GM21737 (cell line): ENCODE results near the gene D2HGDH.
"Not testable (repeated sequence)": the region's sequence is repeated elsewhere in the genome, so short reads cannot be mapped to it uniquely, and the experiment has no call there.

Experiments used
- ATAC-seq: cut with Tn5 transposase; IDR thresholded peaks from one replicate; pipeline ENCODE4 v1.9.1; 2021; ENCODE audit warnings: mild to moderate bottlenecking, moderate library complexity; ENCODE audit not compliant: unreplicated experiment

D2HGDH gene

GRCh38 chr2:241806217-241806616 lies 71.8 kb downstream of the D2HGDH start:
- ATAC-seq, result not testable (repeated sequence)

GRCh38 chr2:241808051-241808720 lies 73.8 kb downstream of the D2HGDH start:
- ATAC-seq, result no peak

GRCh38 chr2:241808721-241809382 lies 74.4 kb downstream of the D2HGDH start, which contains the start of gene NEU4:
Gene NEU4 (plus strand): TSS chr2:241809193. CDS start chr2:241814485, 5,292 bp downstream.
- no peak for ATAC-seq

- ATAC-seq, result no peak
Measured at GRCh38 chr2:241809383-241810306, 75.2 kb downstream of the D2HGDH start.

GRCh38 chr2:241810307-241811200 lies 76.1 kb downstream of the D2HGDH start:
- no peak for ATAC-seq

- ATAC-seq, result no peak
Measured at GRCh38 chr2:241811201-241811951, 76.9 kb downstream of the D2HGDH start.

- ATAC-seq, result no peak
Measured at GRCh38 chr2:241811952-241812729, 77.7 kb downstream of the D2HGDH start.

GRCh38 chr2:241812730-241813643 lies 78.6 kb downstream of the D2HGDH start:
- ATAC-seq, result no peak

GRCh38 chr2:241813644-241814392 lies 79.4 kb downstream of the D2HGDH start:
- no peak for ATAC-seq

- no peak for ATAC-seq
Measured at GRCh38 chr2:241814393-241814642, 79.9 kb downstream of the D2HGDH start.

GRCh38 chr2:241814643-241815476 lies 80.4 kb downstream of the D2HGDH start:
- no peak for ATAC-seq

- ATAC-seq, result no peak
Measured at GRCh38 chr2:241815477-241816430, 81.3 kb downstream of the D2HGDH start.

GRCh38 chr2:241816431-241817121 lies 82.1 kb downstream of the D2HGDH start:
- no peak for ATAC-seq

GRCh38 chr2:241817126-241817820 lies 82.8 kb downstream of the D2HGDH start:
- ATAC-seq, result no peak
